B cell (primary cell): ENCODE results near the gene GGT5. TPM values are rescaled to one million over a fixed set of nuclear protein-coding genes. Genes with fewer than 3 reads are reported as not detected.
A peak's percentile ranks its signal among the peaks of the same experiment; 100 is the strongest.
"Not testable (repeated sequence)": the region's sequence is repeated elsewhere in the genome, so short reads cannot be mapped to it uniquely, and the experiment has no call there.

ENCODE experiments used
- ATAC-seq: fragments of 200-7000 bp; cut with Tn5 transposase; one replicate; pipeline ENCODE4 v1.10.0; 2021; ENCODE audit warnings: low read depth, mild to moderate bottlenecking, moderate number of reproducible peaks, moderate library complexity
- CTCF ChIA-PET: fragments of 350-600 bp; sonication (Branson Sonifier 250); formaldehyde crosslinking; loops from one replicate; lab custom pipeline; 2021; ENCODE audit warnings: antibody characterized with exemption, inconsistent platforms; lab: Charles Lee
- POLR2A ChIA-PET: fragments of 350-600 bp; sonication (Branson Sonifier 250); formaldehyde crosslinking; loops from one replicate; lab custom pipeline; 2021; ENCODE audit warnings: antibody characterized with exemption; lab: Charles Lee
- DNase-seq: peaks from one replicate; pipeline ENCODE4 v3.0.0; 2013
- H2AFZ ChIP-seq: 2 replicates; pipeline ENCODE4 v1.6.1; 2012; ENCODE audit warnings: mild to moderate bottlenecking, low read depth, low read length; ENCODE audit not compliant: insufficient read depth, poor library complexity, severe bottlenecking
- H3K27ac ChIP-seq, 2 donors: 1 replicate in 1 of 2; 2 replicates in 1 of 2; pipeline ENCODE4 v1.5.1; 2012 to 2013; ENCODE audit warnings: low read length in 2 of 2, mild to moderate bottlenecking in 2 of 2, moderate library complexity in 1 of 2
- H3K27me3 ChIP-seq, 4 experiments: fragments of 200-600 bp in 1 of 4; sonication (generic) in 1 of 4; replicated peaks in 1 of 4; 1 replicate in 2 of 4; 2 replicates in 2 of 4; pipeline versions ENCODE4 v1.6.1 to v1.7.0; 2013 to 2016; ENCODE audit warnings: low read length in 3 of 4, mild to moderate bottlenecking in 2 of 4, mixed read lengths in 1 of 4, moderate library complexity in 1 of 4; ENCODE audit not compliant: insufficient read depth in 4 of 4, control insufficient read depth in 3 of 4; ENCODE audit errors: control extremely low read depth in 1 of 4
- H3K36me3 ChIP-seq, 2 experiments: replicated peaks in 1 of 2; 1 replicate in 1 of 2; 2 replicates in 1 of 2; pipeline versions ENCODE4 v1.6.1 to v1.7.1; 2013; ENCODE audit warnings: low read length in 1 of 2; ENCODE audit not compliant: insufficient read depth in 2 of 2, control insufficient read depth in 1 of 2; ENCODE audit errors: control extremely low read depth in 1 of 2, extremely low read depth in 1 of 2
- H3K4me1 ChIP-seq, 2 donors: fragments of 200-600 bp in 1 of 2; sonication (generic) in 1 of 2; 1 replicate in 1 of 2; 2 replicates in 1 of 2; pipeline versions ENCODE4 v1.5.1 to v1.6.1; 2013 to 2017; ENCODE audit warnings: low read length in 2 of 2; ENCODE audit not compliant: control insufficient read depth in 2 of 2, insufficient read depth in 2 of 2
- H3K4me2 ChIP-seq: replicated peaks from 2 replicates; pipeline ENCODE3; 2012; ENCODE audit warnings: mild to moderate bottlenecking, low read depth, low read length; ENCODE audit not compliant: poor library complexity, severe bottlenecking
- H3K4me3 ChIP-seq, 5 experiments: fragments of 200-600 bp in 1 of 5; sonication (generic) in 1 of 5; 1 replicate in 3 of 5; 2 replicates in 2 of 5; pipeline versions ENCODE4 v1.5.1 to v1.7.0; 2011 to 2016; ENCODE audit warnings: low read length in 4 of 5, mild to moderate bottlenecking in 4 of 5, low read depth in 2 of 5, control low read depth in 1 of 5, moderate library complexity in 1 of 5; ENCODE audit not compliant: insufficient read depth in 1 of 5; ENCODE audit errors: control extremely low read depth in 1 of 5, extremely low read depth in 1 of 5
- H3K79me2 ChIP-seq: fragments of 200-600 bp; sonication (generic); one replicate; pipeline ENCODE4 v1.6.0; 2016; ENCODE audit warnings: low read length; ENCODE audit not compliant: control insufficient read depth, insufficient read depth
- H3K9ac ChIP-seq: fragments of 200-600 bp; sonication (generic); 2 replicates; pipeline ENCODE4 v1.6.1; 2017; ENCODE audit warnings: mild to moderate bottlenecking, low read length, moderate library complexity
- H3K9me3 ChIP-seq, 3 donors: one replicate each; pipeline versions ENCODE4 v1.6.1 to v1.7.1; 2013; ENCODE audit warnings: low read length in 2 of 3; ENCODE audit not compliant: control insufficient read depth in 2 of 3, insufficient read depth in 1 of 3; ENCODE audit errors: control extremely low read depth in 1 of 3
- H4K20me1 ChIP-seq: 2 replicates; pipeline ENCODE4 v1.6.0; 2012; ENCODE audit warnings: mild to moderate bottlenecking, low read length; ENCODE audit not compliant: insufficient read depth, control insufficient read depth, poor library complexity, severe bottlenecking
- H3K27ac Mint-ChIP-seq: one replicate; pipeline ENCODE4 v1.8.0; 2021; ENCODE audit warnings: mixed read lengths
- H3K27me3 Mint-ChIP-seq: one replicate; pipeline ENCODE4 v1.8.0; 2021; ENCODE audit warnings: mixed read lengths
- H3K4me1 Mint-ChIP-seq: one replicate; pipeline ENCODE4 v1.8.0; 2021; ENCODE audit warnings: mixed read lengths
- H3K4me3 Mint-ChIP-seq: one replicate; pipeline ENCODE4 v1.8.0; 2021; ENCODE audit warnings: mixed read lengths
- H3K9me3 Mint-ChIP-seq: one replicate; pipeline ENCODE4 v1.8.0; 2022; ENCODE audit warnings: mixed read lengths; ENCODE audit not compliant: insufficient read depth
- EZH2 ChIP-seq: IDR thresholded peaks from 2 replicates; pipeline ENCODE4 v1.6.1; 2012; ENCODE audit warnings: borderline replicate concordance, low read depth, mild to moderate bottlenecking, moderate library complexity, low read length; ENCODE audit not compliant: insufficient read depth, poor library complexity, severe bottlenecking
- WGBS: methylation state at CpG from one replicate; pipeline ENCODE4 v1.1.5; 2013; ENCODE audit warnings: missing lambda C conversion rate; ENCODE audit not compliant: insufficient coverage; 5-methylcytosine and 5-hydroxymethylcytosine counted together
- intact Hi-C: fragments of 100-400 bp; cut with micrococcal nuclease; formaldehyde crosslinking; loops from one replicate; pipeline ENCODE4 v1.10.0; 2022
- polyA plus RNA-seq: library from polyadenylated mRNA; depleted of rRNA; stranded (reverse); fragments of >200 nt; gene quantifications from 2 replicates; pipeline ENCODE4 v1.2.3, GENCODE V29; 2012
- total RNA-seq, 2 donors: library from RNA; stranded (reverse); fragments of 120-200 nt in 1 of 2; gene quantifications; 1 replicate in 1 of 2; 2 replicates in 1 of 2; pipeline versions ENCODE4 v1.2.3 to v1.2.4, GENCODE V29; 2013 to 2022
- TF ChIP-seq, protein P1 (sequence below): fragments of 200-600 bp; IDR thresholded peaks from one replicate; pipeline ENCODE4 v1.8.0; 2022; ENCODE audit warnings: antibody characterized with exemption, mild to moderate bottlenecking

The GGT5 gene
- total and polyA plus RNA-seq, 2 donors (not counting 1 experiment from before 2014, with no cell fraction given): not detected

DNA sequence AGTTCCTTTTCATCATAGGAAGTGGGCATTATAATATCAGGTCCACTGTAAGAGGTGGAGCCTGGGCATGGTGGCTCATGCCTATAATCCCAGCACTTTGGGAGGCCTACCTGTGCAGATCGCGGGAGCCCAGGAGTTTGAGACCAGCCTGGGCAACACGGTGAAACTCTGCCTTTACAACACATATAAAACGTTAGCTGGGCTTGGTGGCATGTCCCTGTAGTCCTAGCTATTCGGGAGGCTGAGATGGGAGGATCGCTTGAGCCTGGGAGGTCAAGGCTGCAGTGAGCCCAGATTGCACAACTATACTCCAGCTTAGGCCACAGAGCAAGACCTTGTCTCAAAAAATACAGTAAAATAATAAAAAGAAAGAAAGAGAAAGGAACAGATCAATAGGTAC, 21.6 kb upstream of the GGT5 start:
- Mint-ChIP-seq H3K27ac (peak overlapping the region; percentile 20), H3K4me1 (peaks cover 27% of the 10 kb centered on the region)
- H3K36me3 ChIP-seq, intact Hi-C loops, H3K4me3 Mint-ChIP-seq, H3K9me3 Mint-ChIP-seq, H4K20me1 ChIP-seq, H3K4me2 ChIP-seq, H3K4me3 ChIP-seq, DNase-seq, H3K27ac ChIP-seq, ATAC-seq, H3K27me3 ChIP-seq, CTCF ChIA-PET, H3K9me3 ChIP-seq, H2AFZ ChIP-seq, H3K27me3 Mint-ChIP-seq, H3K9ac ChIP-seq, H3K79me2 ChIP-seq, POLR2A ChIA-PET: not testable (repeated sequence)
- H3K4me1 ChIP-seq: peaks cover 13 to 20% of the 10 kb centered on the region in 2 donors
- 94% methylated on average over 3 of the region's 6 CpGs for WGBS

DNA sequence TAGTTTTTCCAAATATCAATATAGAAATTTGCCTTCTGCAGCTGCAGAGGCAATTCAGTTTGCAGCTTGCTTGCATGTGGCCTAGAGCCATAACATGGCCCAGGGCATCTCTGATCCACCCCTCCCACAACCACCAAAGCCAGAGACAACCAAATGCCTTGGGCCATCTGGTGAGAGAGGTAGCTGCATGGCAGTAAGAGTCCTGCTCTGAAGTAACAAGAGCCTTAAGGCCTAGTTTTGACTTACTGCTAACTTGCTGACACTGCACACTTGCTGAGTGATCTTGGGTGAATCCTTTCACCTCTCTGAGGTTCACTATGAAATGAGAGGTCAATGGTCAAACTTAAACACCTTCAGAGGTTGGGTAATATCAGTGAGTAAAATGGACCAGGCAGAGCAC, 20.9 kb upstream of the GGT5 start:
- CTCF ChIA-PET: no interaction called here
- Mint-ChIP-seq H3K4me1 (peaks cover 26% of the 10 kb centered on the region), H3K9me3 (no peaks in the 10 kb centered on the region), H3K27me3 (no peaks in the 10 kb centered on the region), H3K4me3 (no peak overlapping the region), H3K27ac (no peak overlapping the region)
- TF ChIP-seq, protein P1, sequence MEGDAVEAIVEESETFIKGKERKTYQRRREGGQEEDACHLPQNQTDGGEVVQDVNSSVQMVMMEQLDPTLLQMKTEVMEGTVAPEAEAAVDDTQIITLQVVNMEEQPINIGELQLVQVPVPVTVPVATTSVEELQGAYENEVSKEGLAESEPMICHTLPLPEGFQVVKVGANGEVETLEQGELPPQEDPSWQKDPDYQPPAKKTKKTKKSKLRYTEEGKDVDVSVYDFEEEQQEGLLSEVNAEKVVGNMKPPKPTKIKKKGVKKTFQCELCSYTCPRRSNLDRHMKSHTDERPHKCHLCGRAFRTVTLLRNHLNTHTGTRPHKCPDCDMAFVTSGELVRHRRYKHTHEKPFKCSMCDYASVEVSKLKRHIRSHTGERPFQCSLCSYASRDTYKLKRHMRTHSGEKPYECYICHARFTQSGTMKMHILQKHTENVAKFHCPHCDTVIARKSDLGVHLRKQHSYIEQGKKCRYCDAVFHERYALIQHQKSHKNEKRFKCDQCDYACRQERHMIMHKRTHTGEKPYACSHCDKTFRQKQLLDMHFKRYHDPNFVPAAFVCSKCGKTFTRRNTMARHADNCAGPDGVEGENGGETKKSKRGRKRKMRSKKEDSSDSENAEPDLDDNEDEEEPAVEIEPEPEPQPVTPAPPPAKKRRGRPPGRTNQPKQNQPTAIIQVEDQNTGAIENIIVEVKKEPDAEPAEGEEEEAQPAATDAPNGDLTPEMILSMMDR: no peak
- TF ChIP-seq EZH2: no peak
- no peaks in the 10 kb centered on the region for H3K79me2 ChIP-seq
- no peak for ATAC-seq
- intact Hi-C loops: no loop called here
- no peak overlapping the region for H3K9ac ChIP-seq
- H3K36me3 ChIP-seq: no peaks in the 10 kb centered on the region
- H3K27me3 ChIP-seq: no peaks in the 10 kb centered on the region
- no peak overlapping the region for H3K27ac ChIP-seq
- no peak overlapping the region for H3K4me2 ChIP-seq
- POLR2A ChIA-PET: no interaction called here
- H3K9me3 ChIP-seq: no peaks in the 10 kb centered on the region
- H2AFZ ChIP-seq: no peak overlapping the region
- H4K20me1 ChIP-seq: no peaks in the 10 kb centered on the region
- H3K4me1 ChIP-seq: peaks cover 11 to 19% of the 10 kb centered on the region in 2 donors
- no peak overlapping the region for H3K4me3 ChIP-seq
- no peak for DNase-seq

DNA sequence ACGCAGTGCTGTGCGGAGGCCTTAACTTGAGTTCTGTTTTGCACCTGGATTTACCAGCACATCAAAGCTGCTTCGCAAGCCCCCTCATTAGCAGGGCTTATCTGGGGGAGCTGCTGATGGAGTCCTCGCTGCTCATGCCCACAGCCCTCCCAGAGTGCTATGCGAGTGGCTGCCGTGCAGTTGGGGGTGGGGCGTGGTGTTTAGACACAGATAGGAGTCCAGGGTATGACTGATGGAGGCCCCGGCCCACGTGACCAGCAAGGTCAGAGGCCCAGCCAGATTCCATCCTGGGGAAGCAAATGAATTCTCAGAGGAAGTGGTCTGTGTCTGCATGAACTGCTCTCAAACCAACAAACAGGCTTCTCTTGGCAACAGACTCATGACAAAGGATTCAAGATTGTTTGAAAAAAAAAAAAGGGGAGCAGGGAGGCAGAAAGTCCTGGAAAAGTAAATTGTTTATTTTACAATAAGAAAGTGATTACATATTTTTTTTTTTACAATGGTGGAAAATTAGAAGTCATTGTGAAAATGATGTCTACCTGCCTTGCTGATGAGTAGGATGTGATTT, 19.5 kb upstream of the GGT5 start:
- H3K4me2 ChIP-seq: peak overlapping the region; percentile 42
- DNase-seq, CTCF ChIA-PET, H2AFZ ChIP-seq, H3K9me3 ChIP-seq, H3K9ac ChIP-seq, H3K9me3 Mint-ChIP-seq, H3K27me3 ChIP-seq, H3K79me2 ChIP-seq, H3K27me3 Mint-ChIP-seq, H3K36me3 ChIP-seq, H3K4me3 ChIP-seq, H4K20me1 ChIP-seq, POLR2A ChIA-PET, intact Hi-C loops, ATAC-seq: not testable (repeated sequence)
- WGBS: no CpG with 5 or more reads among the region's 9 CpGs
- peak overlapping the region in 1 of 2 donors; percentile 57 for H3K27ac ChIP-seq
- Mint-ChIP-seq H3K4me1 (peaks cover 26% of the 10 kb centered on the region), H3K27ac (peak overlapping the region; percentile 83), H3K4me3 (peak overlapping the region; percentile 64)
- peaks cover 11 to 17% of the 10 kb centered on the region in 2 donors for H3K4me1 ChIP-seq
